Fibroblast of lung (primary cell): ENCODE measurements around the gene GPC6. TPM values are rescaled to one million over a fixed set of nuclear protein-coding genes. Genes with fewer than 3 reads are reported as not detected.

Experiments
- DNase-seq, 2 donors: peaks; one replicate each; pipeline versions ENCODE4 v3.0.0 to v3.0.0-alpha.2; 2010; ENCODE audit warnings: low read depth in 2 of 2
- H2AFZ ChIP-seq: 2 replicates; pipeline ENCODE4 v1.5.1; 2012; ENCODE audit warnings: low read length, control low read depth, inconsistent platforms
- H3K27ac ChIP-seq: 2 replicates; pipeline ENCODE4 v1.5.1; 2011; ENCODE audit warnings: low read length, control low read depth; ENCODE audit not compliant: insufficient read depth
- H3K27me3 ChIP-seq: 2 replicates; pipeline ENCODE4 v1.5.1; 2011; ENCODE audit warnings: mild to moderate bottlenecking, low read length; ENCODE audit not compliant: control insufficient read depth, insufficient read depth
- H3K36me3 ChIP-seq: 2 replicates; pipeline ENCODE4 v1.5.1; 2011; ENCODE audit warnings: low read length; ENCODE audit not compliant: control insufficient read depth, insufficient read depth
- H3K4me1 ChIP-seq: 2 replicates; pipeline ENCODE4 v1.5.1; 2011; ENCODE audit warnings: low read length; ENCODE audit not compliant: control insufficient read depth, insufficient read depth; ENCODE audit errors: extremely low read depth
- H3K4me2 ChIP-seq: 2 replicates; pipeline ENCODE4 v1.5.1; 2011; ENCODE audit warnings: low read length, control low read depth; ENCODE audit not compliant: insufficient read depth; ENCODE audit errors: extremely low read depth
- H3K4me3 ChIP-seq, 4 experiments: fragments of 200-600 bp in 1 of 4; sonication (generic) in 1 of 4; replicated peaks in 1 of 4; 2 replicates each; pipeline ENCODE4 v1.5.1; 2011 to 2016; ENCODE audit warnings: low read length in 4 of 4, low read depth in 3 of 4, mild to moderate bottlenecking in 3 of 4, control low read depth in 2 of 4, inconsistent platforms in 1 of 4, mixed read lengths in 1 of 4; ENCODE audit not compliant: insufficient read depth in 1 of 4; ENCODE audit errors: control extremely low read depth in 1 of 4
- H3K79me2 ChIP-seq: 2 replicates; pipeline ENCODE4 v1.5.1; 2012; ENCODE audit warnings: mild to moderate bottlenecking, low read length, inconsistent platforms; ENCODE audit not compliant: control insufficient read depth, insufficient read depth
- H3K9ac ChIP-seq: 2 replicates; pipeline ENCODE4 v1.5.1; 2011; ENCODE audit warnings: mild to moderate bottlenecking, low read length, control low read depth; ENCODE audit not compliant: insufficient read depth
- H3K9me3 ChIP-seq: 2 replicates; pipeline ENCODE4 v1.5.1; 2012; ENCODE audit warnings: low read depth, low read length; ENCODE audit not compliant: control insufficient read depth, insufficient read depth
- H4K20me1 ChIP-seq: 2 replicates; pipeline ENCODE4 v1.5.1; 2011; ENCODE audit warnings: low read length; ENCODE audit not compliant: control insufficient read depth, insufficient read depth; ENCODE audit errors: extremely low read depth
- EZH2 ChIP-seq: IDR thresholded peaks from 2 replicates; pipeline ENCODE4 v1.5.1; 2012; ENCODE audit warnings: low read length, control low read depth, mild to moderate bottlenecking; ENCODE audit errors: missing control alignments
- polyA plus RNA-seq, 2 donors: library from polyadenylated mRNA; depleted of rRNA in 1 of 2; stranded (reverse) in 1 of 2; unstranded in 1 of 2; fragments of >200 nt; gene quantifications; 2 replicates each; pipeline ENCODE4 v1.2.1, GENCODE V29; 2011 to 2012; ENCODE audit warnings: missing spikeins in 1 of 2
- total RNA-seq: library from RNA; depleted of rRNA; stranded (reverse); fragments of >200 nt; gene quantifications from 2 replicates; pipeline ENCODE4 v1.2.1, GENCODE V29; 2014
- TF ChIP-seq, protein P1 (sequence below), 2 donors: IDR thresholded peaks in 1 of 2; conservative IDR thresholded peaks in 1 of 2; 1 replicate in 1 of 2; 2 replicates in 1 of 2; pipeline ENCODE4 v1.5.1; 2011 to 2012; ENCODE audit warnings: low read length in 2 of 2, control low read depth in 1 of 2, inconsistent platforms in 1 of 2, low read depth in 1 of 2, mild to moderate bottlenecking in 1 of 2

The GPC6 gene
- total and polyA plus RNA-seq, 2 donors (not counting 1 experiment from before 2014, with no cell fraction given), result 11.2 to 33.7 TPM

DNA sequence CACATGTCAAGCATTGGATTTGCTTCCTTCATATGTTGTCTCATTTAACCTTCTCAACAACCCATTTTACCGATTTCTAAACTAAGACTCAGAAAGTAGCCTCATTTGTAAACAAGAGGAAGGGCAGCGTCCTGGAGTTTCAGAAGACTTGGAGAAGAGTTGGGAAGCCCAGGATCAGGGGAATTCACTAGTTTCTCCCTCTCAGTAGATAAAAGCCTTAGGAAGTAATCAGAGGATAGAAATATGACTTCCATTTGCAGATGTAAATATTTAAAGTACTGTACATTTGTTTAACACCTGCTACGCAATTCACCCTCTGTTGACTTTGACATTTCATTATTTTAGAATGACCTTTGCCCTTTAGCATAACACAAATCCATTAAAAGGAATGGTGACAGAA, 1036.4 kb downstream of the GPC6 start:
- no peak for TF ChIP-seq EZH2
- TF ChIP-seq, protein P1, sequence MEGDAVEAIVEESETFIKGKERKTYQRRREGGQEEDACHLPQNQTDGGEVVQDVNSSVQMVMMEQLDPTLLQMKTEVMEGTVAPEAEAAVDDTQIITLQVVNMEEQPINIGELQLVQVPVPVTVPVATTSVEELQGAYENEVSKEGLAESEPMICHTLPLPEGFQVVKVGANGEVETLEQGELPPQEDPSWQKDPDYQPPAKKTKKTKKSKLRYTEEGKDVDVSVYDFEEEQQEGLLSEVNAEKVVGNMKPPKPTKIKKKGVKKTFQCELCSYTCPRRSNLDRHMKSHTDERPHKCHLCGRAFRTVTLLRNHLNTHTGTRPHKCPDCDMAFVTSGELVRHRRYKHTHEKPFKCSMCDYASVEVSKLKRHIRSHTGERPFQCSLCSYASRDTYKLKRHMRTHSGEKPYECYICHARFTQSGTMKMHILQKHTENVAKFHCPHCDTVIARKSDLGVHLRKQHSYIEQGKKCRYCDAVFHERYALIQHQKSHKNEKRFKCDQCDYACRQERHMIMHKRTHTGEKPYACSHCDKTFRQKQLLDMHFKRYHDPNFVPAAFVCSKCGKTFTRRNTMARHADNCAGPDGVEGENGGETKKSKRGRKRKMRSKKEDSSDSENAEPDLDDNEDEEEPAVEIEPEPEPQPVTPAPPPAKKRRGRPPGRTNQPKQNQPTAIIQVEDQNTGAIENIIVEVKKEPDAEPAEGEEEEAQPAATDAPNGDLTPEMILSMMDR (conservative IDR thresholded peaks at IDR 0.05 in 1 of 2, IDR thresholded peaks at IDR 0.05 in 1 of 2; ENCODE audit: low read depth in 1 of 2, low read length in 2 of 2), result no peak

DNA sequence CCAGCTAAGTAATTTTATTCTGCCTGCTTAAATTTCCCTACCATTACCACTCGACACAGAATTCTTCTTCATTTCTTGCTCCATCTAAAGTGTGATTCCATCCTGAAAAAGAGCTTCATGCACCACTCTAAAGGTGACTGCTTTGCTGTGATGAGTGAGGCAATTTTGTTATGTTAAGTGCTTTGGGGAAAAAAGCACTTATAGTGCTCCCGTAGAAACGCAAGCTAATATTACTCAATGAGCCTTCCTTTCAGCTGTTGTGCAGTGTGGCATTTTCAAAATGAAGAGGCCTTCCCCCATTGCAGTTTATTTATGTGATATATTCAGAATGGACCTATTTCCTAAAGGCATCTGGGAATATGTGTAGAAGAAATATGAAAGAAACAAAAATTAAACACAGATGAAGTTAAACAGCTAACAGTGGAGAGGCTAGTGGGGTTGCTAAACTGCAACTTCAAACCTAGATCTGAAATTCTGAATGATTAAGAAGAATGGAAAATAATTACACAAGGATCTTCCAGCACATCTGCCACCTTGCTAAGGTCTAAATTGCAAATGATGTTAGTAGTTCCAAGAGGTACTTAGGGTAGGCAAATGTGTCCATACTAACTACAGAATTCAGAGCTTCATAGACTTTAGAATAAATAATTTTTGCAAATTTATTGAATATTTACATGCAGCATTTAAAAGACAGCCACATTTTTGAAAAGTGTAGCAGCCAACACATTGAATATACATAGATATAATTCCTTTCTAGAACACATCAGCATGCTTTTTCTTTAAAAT, 1041.2 kb downstream of the GPC6 start:
- Histone ChIP-seq H3K27ac (no peak overlapping the region), H3K4me2 (no peak overlapping the region), H3K9ac (no peak overlapping the region), H2AFZ (no peak overlapping the region), H3K27me3 (no peaks in the 10 kb centered on the region), H3K9me3 (no peaks in the 10 kb centered on the region), H4K20me1 (no peaks in the 10 kb centered on the region), H3K4me3 (no peak overlapping the region), H3K4me1 (no peaks in the 10 kb centered on the region), H3K36me3 (no peaks in the 10 kb centered on the region), H3K79me2 (no peaks in the 10 kb centered on the region)
- TF ChIP-seq, protein P1 (conservative IDR thresholded peaks at IDR 0.05 in 1 of 2, IDR thresholded peaks at IDR 0.05 in 1 of 2; ENCODE audit: low read depth in 1 of 2, low read length in 2 of 2), result no peak
- no peak for TF ChIP-seq EZH2
- no peak for DNase-seq

More for the DNA sequence above, 1036.4 kb downstream of the GPC6 start:
- Histone ChIP-seq H3K4me3 (no peak overlapping the region), H3K9me3 (no peaks in the 10 kb centered on the region), H3K27me3 (no peaks in the 10 kb centered on the region), H3K4me1 (no peaks in the 10 kb centered on the region), H3K9ac (no peak overlapping the region), H3K79me2 (no peaks in the 10 kb centered on the region), H2AFZ (no peak overlapping the region), H3K36me3 (no peaks in the 10 kb centered on the region), H3K27ac (no peak overlapping the region), H4K20me1 (no peaks in the 10 kb centered on the region), H3K4me2 (no peak overlapping the region)
- DNase-seq, result no peak

DNA sequence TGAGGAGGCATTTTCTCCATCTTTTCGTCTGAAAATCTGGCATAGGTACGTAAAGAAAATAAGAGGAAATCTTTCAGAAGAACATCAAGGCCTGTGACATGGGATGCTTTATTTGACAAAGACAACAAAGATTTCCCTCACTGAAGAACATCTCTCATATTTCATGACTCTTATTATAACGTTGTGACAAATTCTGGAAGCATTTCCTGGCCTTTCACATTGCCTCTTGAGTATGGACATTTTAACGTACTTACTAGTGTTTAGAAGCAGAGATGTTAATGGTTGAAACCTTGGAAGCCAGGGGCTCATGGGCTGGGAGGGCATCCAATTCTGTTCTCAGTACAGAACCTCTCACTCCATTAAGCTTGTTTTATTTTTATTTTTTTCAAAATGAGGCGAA, 1042.1 kb downstream of the GPC6 start:
- H3K9ac ChIP-seq, result no peak overlapping the region
- H3K27me3 ChIP-seq, result no peaks in the 10 kb centered on the region
- no peaks in the 10 kb centered on the region for H4K20me1 ChIP-seq
- H3K4me3 ChIP-seq, result no peak overlapping the region
- H3K4me1 ChIP-seq, result no peaks in the 10 kb centered on the region
- no peak overlapping the region for H3K27ac ChIP-seq
- TF ChIP-seq, protein P1 (conservative IDR thresholded peaks at IDR 0.05 in 1 of 2, IDR thresholded peaks at IDR 0.05 in 1 of 2; ENCODE audit: low read depth in 1 of 2, low read length in 2 of 2), result no peak
- no peak for TF ChIP-seq EZH2
- no peak overlapping the region for H2AFZ ChIP-seq
- H3K9me3 ChIP-seq, result no peaks in the 10 kb centered on the region
- peak in 1 of 2 donors; percentile 43 for DNase-seq
- H3K79me2 ChIP-seq, result no peaks in the 10 kb centered on the region
- no peaks in the 10 kb centered on the region for H3K36me3 ChIP-seq
- no peak overlapping the region for H3K4me2 ChIP-seq
